Neural progenitor cell (in vitro differentiated cells): Measurements from ENCODE around the gene IGLL5. TPM values are rescaled to one million over a fixed set of nuclear protein-coding genes. Genes with fewer than 3 reads are reported as not detected.

ENCODE experiments used
- DNase-seq: peaks from one replicate; pipeline ENCODE4 v3.0.0-alpha.2; 2016; ENCODE audit warnings: low spot score
- H2AFZ ChIP-seq: fragments of 200-600 bp; sonication (generic); replicated peaks from 2 replicates; pipeline ENCODE4 v1.6.1; 2016; ENCODE audit warnings: antibody characterized with exemption
- H3F3A ChIP-seq: fragments of 200-600 bp; sonication (generic); 2 replicates; pipeline ENCODE4 v1.6.1; 2016; ENCODE audit warnings: antibody characterized with exemption, low read depth
- H3K27ac ChIP-seq: fragments of 200-600 bp; sonication (generic); 2 replicates; pipeline ENCODE4 v1.5.1; 2016; ENCODE audit warnings: mild to moderate bottlenecking
- H3K27me3 ChIP-seq: fragments of 200-600 bp; sonication (generic); 2 replicates; pipeline ENCODE4 v1.6.1; 2016; ENCODE audit warnings: mild to moderate bottlenecking, moderate library complexity
- H3K36me3 ChIP-seq: fragments of 200-600 bp; sonication (generic); 2 replicates; pipeline ENCODE4 v1.5.1; 2016
- H3K4me1 ChIP-seq: fragments of 200-600 bp; sonication (generic); 2 replicates; pipeline ENCODE4 v1.6.1; 2016; ENCODE audit warnings: mixed run types
- H3K4me2 ChIP-seq: fragments of 200-600 bp; sonication (generic); 2 replicates; pipeline ENCODE4 v1.6.1; 2016
- H3K4me3 ChIP-seq: fragments of 200-600 bp; sonication (generic); 2 replicates; pipeline ENCODE4 v1.5.1; 2016
- H3K79me2 ChIP-seq: fragments of 200-600 bp; sonication (generic); 2 replicates; pipeline ENCODE4 v1.6.1; 2016; ENCODE audit warnings: low read depth
- H3K9ac ChIP-seq: fragments of 200-600 bp; sonication (generic); 2 replicates; pipeline ENCODE4 v1.6.1; 2016
- H3K9me3 ChIP-seq: fragments of 200-600 bp; sonication (generic); 2 replicates; pipeline ENCODE4 v1.5.1; 2016; ENCODE audit warnings: low read depth
- H4K20me1 ChIP-seq: fragments of 200-600 bp; sonication (generic); 2 replicates; pipeline ENCODE4 v1.6.1; 2016; ENCODE audit warnings: low read depth
- H3K27ac Mint-ChIP-seq: 3 replicates; pipeline ENCODE4 v1.8.0; 2021; ENCODE audit warnings: mixed read lengths
- H3K27me3 Mint-ChIP-seq: 2 replicates; pipeline ENCODE4 v1.8.0; 2022; ENCODE audit warnings: low read depth, mild to moderate bottlenecking, inconsistent platforms, moderate library complexity, mixed read lengths; ENCODE audit not compliant: insufficient read depth
- H3K36me3 Mint-ChIP-seq: 3 replicates; pipeline ENCODE4 v1.8.0; 2021; ENCODE audit warnings: mixed read lengths
- H3K4me1 Mint-ChIP-seq: 3 replicates; pipeline ENCODE4 v1.8.0; 2021; ENCODE audit warnings: mixed read lengths
- H3K4me3 Mint-ChIP-seq: 3 replicates; pipeline ENCODE4 v1.8.0; 2021; ENCODE audit warnings: mild to moderate bottlenecking, moderate library complexity, mixed read lengths
- H3K9me3 Mint-ChIP-seq: 3 replicates; pipeline ENCODE4 v1.8.0; 2020; ENCODE audit warnings: mixed read lengths
- EZH2 ChIP-seq: fragments of 200-600 bp; sonication (generic); IDR thresholded peaks from 2 replicates; pipeline ENCODE4 v1.6.1; 2017; ENCODE audit warnings: antibody characterized with exemption, mild to moderate bottlenecking, moderate library complexity
- EZH2phosphoT487 ChIP-seq: fragments of 200-600 bp; sonication (generic); IDR thresholded peaks from 2 replicates; pipeline ENCODE4 v1.6.1; 2017; ENCODE audit warnings: antibody characterized with exemption
- total RNA-seq: library from RNA; depleted of rRNA; stranded (reverse); fragments of >200 nt; gene quantifications from 2 replicates; pipeline ENCODE4 v1.2.3, GENCODE V29; 2015; ENCODE audit warnings: low replicate concordance
- TF ChIP-seq, protein P1 (sequence below): fragments of 200-600 bp; sonication (generic); IDR thresholded peaks from 2 replicates; pipeline ENCODE4 v1.5.1; 2017; ENCODE audit warnings: antibody characterized with exemption, mild to moderate bottlenecking

Gene IGLL5
- not detected in 2 replicates for total RNA-seq

DNA sequence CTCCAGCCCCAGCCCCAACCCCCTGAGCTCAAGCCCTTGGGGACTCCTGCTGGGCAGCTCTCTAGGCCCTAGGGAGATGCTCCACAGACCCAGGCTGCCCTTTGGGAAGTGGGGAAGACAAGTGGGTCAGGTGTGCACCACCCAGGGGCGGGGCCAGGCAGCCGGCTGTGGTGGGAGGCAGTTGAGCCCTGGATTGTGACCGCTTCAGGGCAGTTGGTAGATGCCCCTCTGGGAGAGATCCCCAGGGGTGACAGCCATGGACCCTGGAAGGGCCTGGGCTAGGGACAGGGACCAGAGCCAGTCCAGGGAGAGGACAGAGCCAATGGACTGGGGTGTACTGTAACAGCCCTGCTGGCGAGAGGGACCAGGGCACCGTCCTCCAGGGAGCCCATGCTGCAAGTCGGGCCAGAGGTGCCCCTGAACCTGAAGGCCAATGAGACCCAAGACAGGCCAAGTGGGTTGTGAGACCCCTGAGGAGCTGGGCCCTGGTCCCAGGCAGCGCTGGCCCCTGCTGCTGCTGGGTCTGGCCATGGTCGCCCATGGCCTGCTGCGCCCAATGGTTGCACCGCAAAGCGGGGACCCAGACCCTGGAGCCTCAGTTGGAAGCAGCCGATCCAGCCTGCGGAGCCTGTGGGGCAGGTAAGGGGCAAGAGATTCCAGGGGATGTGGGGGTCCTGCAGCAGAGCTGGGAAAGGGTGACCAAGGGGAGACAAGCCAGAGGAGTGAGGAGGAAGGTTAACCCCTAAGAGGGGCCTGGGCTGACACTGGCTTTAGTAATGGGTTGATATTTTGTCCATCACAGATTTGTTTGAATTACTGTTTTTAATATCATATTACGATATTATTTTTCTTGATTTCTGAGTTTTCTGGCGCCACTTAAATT lies at the start of gene IGLL5:
TSS of gene IGLL5 (plus strand) at position 196 of the 883 bp plus-strand sequence. CDS start at position 434, 238 bp downstream.
- H3K9me3 ChIP-seq = no peaks in the 10 kb centered on the region
- no peaks in the 10 kb centered on the region for H3K36me3 ChIP-seq
- no peaks in the 10 kb centered on the region for H4K20me1 ChIP-seq
- Mint-ChIP-seq H3K9me3 (no peaks in the 10 kb centered on the region), H3K27me3 (peaks cover 7% of the 10 kb centered on the region), H3K27ac (no peak within 1 kb of the TSS), H3K36me3 (no peaks in the 10 kb centered on the region), H3K4me3 (no peak within 1 kb of the TSS), H3K4me1 (no peaks in the 10 kb centered on the region)
- H3K4me1 ChIP-seq = no peaks in the 10 kb centered on the region
- H3K27me3 ChIP-seq = peaks cover 88% of the 10 kb centered on the region
- H3K79me2 ChIP-seq = no peaks in the 10 kb centered on the region
- no peak within 1 kb of the TSS for H3K9ac ChIP-seq
- no peaks in the 10 kb centered on the region for H3F3A ChIP-seq
- H3K27ac ChIP-seq = no peak within 1 kb of the TSS
- H3K4me3 ChIP-seq = no peak within 1 kb of the TSS
- DNase-seq = no peak
- no peak within 1 kb of the TSS for H2AFZ ChIP-seq
- H3K4me2 ChIP-seq = no peak within 1 kb of the TSS
- TF ChIP-seq EZH2phosphoT487 (no peak), EZH2 (no peak)
- TF ChIP-seq, protein P1, sequence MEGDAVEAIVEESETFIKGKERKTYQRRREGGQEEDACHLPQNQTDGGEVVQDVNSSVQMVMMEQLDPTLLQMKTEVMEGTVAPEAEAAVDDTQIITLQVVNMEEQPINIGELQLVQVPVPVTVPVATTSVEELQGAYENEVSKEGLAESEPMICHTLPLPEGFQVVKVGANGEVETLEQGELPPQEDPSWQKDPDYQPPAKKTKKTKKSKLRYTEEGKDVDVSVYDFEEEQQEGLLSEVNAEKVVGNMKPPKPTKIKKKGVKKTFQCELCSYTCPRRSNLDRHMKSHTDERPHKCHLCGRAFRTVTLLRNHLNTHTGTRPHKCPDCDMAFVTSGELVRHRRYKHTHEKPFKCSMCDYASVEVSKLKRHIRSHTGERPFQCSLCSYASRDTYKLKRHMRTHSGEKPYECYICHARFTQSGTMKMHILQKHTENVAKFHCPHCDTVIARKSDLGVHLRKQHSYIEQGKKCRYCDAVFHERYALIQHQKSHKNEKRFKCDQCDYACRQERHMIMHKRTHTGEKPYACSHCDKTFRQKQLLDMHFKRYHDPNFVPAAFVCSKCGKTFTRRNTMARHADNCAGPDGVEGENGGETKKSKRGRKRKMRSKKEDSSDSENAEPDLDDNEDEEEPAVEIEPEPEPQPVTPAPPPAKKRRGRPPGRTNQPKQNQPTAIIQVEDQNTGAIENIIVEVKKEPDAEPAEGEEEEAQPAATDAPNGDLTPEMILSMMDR = no peak

DNA sequence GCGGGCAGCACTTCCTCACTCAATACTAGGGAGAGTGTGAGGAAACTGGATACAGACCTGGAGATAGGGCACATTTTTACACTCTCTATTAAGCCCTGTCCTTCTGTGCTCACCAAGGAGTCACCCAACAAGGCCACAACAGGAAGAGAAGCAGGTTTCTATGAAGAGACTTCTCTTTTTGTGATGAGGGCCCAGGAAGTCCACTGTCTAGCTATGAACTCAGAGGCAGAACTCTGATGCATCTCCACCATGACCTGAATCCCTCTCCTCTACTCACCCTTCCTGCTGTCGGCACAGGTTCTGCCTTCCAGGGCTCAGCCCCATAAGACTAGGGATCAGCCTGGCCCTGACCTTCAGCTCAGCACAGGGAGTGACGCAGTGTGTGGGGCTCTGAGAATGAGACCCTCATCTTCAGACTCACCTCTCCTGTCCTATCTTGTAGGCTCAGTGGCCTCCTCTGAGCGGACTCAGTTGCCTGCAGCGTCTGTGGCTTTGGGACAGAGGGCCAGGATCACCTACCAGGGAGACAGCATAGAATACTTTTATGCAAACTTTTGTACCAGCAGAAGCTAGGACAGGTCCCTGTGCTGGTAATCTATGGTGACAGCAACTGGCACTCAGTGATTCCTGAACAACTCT lies 49.3 kb upstream of the IGLL5 start:
- H3K4me3 ChIP-seq = no peak overlapping the region
- H2AFZ ChIP-seq = no peak overlapping the region
- TF ChIP-seq EZH2phosphoT487 (no peak), EZH2 (no peak)
- TF ChIP-seq, protein P1 = no peak
- Mint-ChIP-seq H3K27me3 (peaks cover 2% of the 10 kb centered on the region), H3K36me3 (no peaks in the 10 kb centered on the region), H3K9me3 (no peaks in the 10 kb centered on the region), H3K27ac (no peak overlapping the region), H3K4me1 (no peaks in the 10 kb centered on the region), H3K4me3 (no peak overlapping the region)
- no peak overlapping the region for H3K9ac ChIP-seq
- peaks cover 100% of the 10 kb centered on the region for H3K27me3 ChIP-seq
- no peaks in the 10 kb centered on the region for H3K79me2 ChIP-seq
- no peaks in the 10 kb centered on the region for H3K36me3 ChIP-seq
- no peaks in the 10 kb centered on the region for H4K20me1 ChIP-seq
- H3K4me2 ChIP-seq = no peak overlapping the region
- DNase-seq = no peak
- H3K4me1 ChIP-seq = no peaks in the 10 kb centered on the region
- H3F3A ChIP-seq = no peaks in the 10 kb centered on the region
- H3K9me3 ChIP-seq = no peaks in the 10 kb centered on the region
- no peak overlapping the region for H3K27ac ChIP-seq

DNA sequence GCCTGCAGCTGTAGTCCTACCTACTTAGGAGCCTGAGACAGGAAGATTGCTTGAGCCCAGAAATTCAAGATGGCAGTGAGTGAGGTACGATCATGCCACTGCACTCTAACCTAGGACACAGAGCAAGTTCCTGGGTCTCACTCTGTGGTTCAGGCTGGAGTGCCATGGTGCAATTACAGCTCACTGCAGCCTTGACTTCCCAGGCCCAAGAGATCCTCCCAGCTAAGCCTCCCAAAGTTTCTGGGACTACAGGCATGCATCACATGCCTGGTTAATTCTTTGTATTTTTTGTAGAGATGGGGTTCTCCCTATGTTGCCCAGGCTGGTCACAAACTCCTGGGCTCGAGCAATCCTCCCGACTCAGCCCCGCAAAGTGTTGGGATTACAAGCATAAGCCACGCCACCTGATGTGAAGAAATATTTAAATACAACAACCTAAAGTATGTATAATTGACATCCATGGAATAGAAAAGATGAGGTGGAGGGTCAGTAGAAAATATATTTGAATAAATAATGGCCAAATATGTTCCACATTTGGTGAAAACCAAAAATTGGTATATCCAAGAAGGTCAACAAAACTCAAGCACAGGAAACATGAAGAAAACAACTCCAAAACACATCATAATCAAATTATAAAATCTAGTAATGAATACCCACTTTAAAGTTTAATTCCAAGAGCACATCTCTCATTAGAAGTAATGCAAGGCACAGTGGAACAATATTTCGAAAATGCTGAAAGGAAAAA lies 47.9 kb upstream of the IGLL5 start:
- H3K36me3 Mint-ChIP-seq = no peaks in the 10 kb centered on the region
- no peak overlapping the region for H3K4me3 ChIP-seq
- H3K27me3 ChIP-seq = peaks cover 100% of the 10 kb centered on the region
- no peak for DNase-seq
- TF ChIP-seq, protein P1 = no peak
- TF ChIP-seq EZH2phosphoT487 (no peak), EZH2 (no peak)
- H3K27me3 Mint-ChIP-seq = peaks cover 2% of the 10 kb centered on the region
- H2AFZ ChIP-seq = no peak overlapping the region
- H3K79me2 ChIP-seq = no peaks in the 10 kb centered on the region
- no peaks in the 10 kb centered on the region for H4K20me1 ChIP-seq
- H3K9me3 ChIP-seq = no peaks in the 10 kb centered on the region
- no peaks in the 10 kb centered on the region for H3K4me1 Mint-ChIP-seq
- H3K4me1 ChIP-seq = no peaks in the 10 kb centered on the region
- H3K4me3 Mint-ChIP-seq = no peak overlapping the region
- H3K27ac ChIP-seq = no peak overlapping the region
- H3K4me2 ChIP-seq = no peak overlapping the region
- no peak overlapping the region for H3K27ac Mint-ChIP-seq
- H3F3A ChIP-seq = no peaks in the 10 kb centered on the region
- H3K36me3 ChIP-seq = no peaks in the 10 kb centered on the region
- no peak overlapping the region for H3K9ac ChIP-seq
- no peaks in the 10 kb centered on the region for H3K9me3 Mint-ChIP-seq
